Stimulated activated CD4-positive, alpha-beta T cell treated with anti-CD3 and anti-CD28 coated beads, TNF-alpha, amount 100 ng/mL, for 1 hour (primary cell): ENCODE measurements around the gene OSTN.

ENCODE experiments used
- DNase-seq, 3 donors: peaks; one replicate each; pipeline ENCODE4 v3.0.0-alpha.2; 2020; ENCODE audit warnings: low read depth in 3 of 3, low spot score in 1 of 3

The OSTN gene

DNA sequence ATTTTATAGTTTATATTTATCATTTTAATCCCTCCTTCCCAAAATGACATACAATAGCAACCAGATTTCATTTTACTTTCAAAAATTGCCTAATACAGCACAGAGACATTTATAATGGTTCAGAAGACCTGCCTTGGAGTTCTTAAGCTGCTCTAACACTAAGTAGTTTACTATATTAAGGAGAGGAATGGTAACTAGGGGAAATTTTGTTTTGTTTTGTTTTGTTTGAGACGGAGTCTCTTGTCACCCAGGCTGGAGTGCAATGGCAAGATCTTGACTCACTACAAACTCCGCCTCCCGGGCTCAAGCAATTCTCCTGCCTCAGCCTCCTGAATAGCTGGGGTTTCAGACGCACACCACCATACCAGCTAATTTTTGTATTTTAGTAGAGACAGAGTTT, 107.4 kb downstream of the OSTN start:
- no peak for DNase-seq

DNA sequence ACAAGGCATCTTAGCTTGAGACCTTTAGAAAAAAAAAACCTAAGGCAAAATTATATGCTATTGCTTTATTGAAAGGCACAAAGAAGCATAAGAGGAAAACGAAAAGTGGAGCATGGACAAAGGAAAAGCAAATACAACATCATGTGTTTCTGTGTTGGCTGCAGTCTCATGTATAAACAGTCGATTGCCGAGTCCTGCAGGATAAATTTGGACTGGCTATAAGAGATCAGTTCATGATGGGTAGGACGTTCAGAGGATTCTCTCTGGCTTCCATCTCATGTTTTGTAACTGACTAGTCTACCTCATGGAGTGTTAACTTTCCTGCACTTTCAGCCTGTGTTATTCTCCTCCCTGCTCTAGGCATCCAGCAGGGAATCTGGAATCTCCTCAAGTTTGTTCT, 108.3 kb downstream of the OSTN start:
- no peak for DNase-seq

DNA sequence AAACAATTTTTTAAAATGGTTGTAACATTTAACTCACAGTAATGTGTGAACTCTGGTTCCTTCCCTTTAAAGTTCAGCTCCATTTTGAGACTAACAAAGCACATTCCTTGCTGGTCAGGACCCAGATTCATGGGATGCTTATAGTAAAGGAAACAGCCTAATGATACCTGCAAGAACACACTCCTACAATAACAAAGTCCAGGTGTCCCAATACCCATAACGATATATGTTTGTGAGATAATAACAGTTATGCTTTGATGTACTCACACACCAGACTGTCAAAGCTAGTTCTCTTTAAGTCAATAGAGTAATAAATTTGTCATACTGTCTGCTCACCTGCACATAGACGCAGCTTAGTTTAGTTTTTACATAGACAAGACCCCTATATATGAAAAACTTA, 114.3 kb downstream of the OSTN start:
- no peak for DNase-seq

DNA sequence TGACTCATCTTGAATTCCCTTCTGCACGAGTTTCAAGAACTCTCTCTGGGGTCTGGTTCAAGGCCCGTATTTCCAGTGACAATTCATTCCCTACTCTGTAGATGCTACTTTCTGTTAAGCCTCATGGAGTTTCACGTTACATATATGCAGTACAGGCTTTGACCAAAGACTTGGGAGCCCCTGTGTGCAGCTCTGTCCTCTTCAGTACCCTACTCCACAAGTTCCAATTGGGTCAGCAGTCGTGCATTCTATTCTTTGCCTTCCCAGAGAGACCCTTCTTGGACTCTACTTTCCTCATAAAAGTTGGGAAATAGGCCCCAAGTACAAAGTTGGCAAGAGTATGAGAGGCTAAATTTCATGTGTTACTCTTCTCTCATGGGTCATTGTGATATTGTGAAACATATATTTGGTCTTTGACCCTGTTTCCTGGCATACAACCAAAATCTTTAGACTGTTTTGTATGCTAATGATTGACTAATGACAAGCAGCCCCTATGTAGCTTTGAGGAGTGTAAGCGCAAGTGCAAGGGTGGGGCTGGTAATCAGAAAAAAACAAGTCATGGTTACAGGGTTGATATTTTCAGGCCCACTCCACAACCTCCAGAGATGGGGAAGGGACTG, 115.2 kb downstream of the OSTN start:
- DNase-seq = no peak
